Effector memory CD4-positive, alpha-beta T cell (primary cell): ENCODE measurements around the gene DGCR6L.
"Not testable (repeated sequence)": the region's sequence is repeated elsewhere in the genome, so short reads cannot be mapped to it uniquely, and the experiment has no call there.

Experiments used
- DNase-seq, 3 donors: peaks; one replicate each; pipeline ENCODE4 v3.0.0-alpha.2; 2020
- H3K27ac ChIP-seq: 2 replicates; pipeline ENCODE4 v1.7.0; 2013; ENCODE audit warnings: mild to moderate bottlenecking, low read length, moderate library complexity; ENCODE audit not compliant: insufficient read depth, poor library complexity, severe bottlenecking
- H3K27me3 ChIP-seq: replicated peaks from 2 replicates; pipeline ENCODE4 v1.7.0; 2013; ENCODE audit warnings: mild to moderate bottlenecking, low read length; ENCODE audit not compliant: insufficient read depth, control insufficient read depth, poor library complexity, severe bottlenecking
- H3K36me3 ChIP-seq: 2 replicates; pipeline ENCODE4 v1.7.0; 2013; ENCODE audit warnings: mild to moderate bottlenecking, low read length, moderate library complexity; ENCODE audit not compliant: control insufficient read depth, insufficient read depth
- H3K4me1 ChIP-seq: 2 replicates; pipeline ENCODE4 v1.7.0; 2013; ENCODE audit warnings: low read length, mild to moderate bottlenecking; ENCODE audit not compliant: control insufficient read depth, insufficient read depth, poor library complexity, severe bottlenecking
- H3K4me3 ChIP-seq: 2 replicates; pipeline ENCODE4 v1.7.0; 2013; ENCODE audit warnings: low read length, low read depth, mild to moderate bottlenecking; ENCODE audit not compliant: insufficient read depth, poor library complexity, severe bottlenecking
- H3K9me3 ChIP-seq: 2 replicates; pipeline ENCODE4 v1.7.0; 2013; ENCODE audit warnings: mild to moderate bottlenecking, low read length, moderate library complexity; ENCODE audit not compliant: control insufficient read depth

DGCR6L gene

DNA sequence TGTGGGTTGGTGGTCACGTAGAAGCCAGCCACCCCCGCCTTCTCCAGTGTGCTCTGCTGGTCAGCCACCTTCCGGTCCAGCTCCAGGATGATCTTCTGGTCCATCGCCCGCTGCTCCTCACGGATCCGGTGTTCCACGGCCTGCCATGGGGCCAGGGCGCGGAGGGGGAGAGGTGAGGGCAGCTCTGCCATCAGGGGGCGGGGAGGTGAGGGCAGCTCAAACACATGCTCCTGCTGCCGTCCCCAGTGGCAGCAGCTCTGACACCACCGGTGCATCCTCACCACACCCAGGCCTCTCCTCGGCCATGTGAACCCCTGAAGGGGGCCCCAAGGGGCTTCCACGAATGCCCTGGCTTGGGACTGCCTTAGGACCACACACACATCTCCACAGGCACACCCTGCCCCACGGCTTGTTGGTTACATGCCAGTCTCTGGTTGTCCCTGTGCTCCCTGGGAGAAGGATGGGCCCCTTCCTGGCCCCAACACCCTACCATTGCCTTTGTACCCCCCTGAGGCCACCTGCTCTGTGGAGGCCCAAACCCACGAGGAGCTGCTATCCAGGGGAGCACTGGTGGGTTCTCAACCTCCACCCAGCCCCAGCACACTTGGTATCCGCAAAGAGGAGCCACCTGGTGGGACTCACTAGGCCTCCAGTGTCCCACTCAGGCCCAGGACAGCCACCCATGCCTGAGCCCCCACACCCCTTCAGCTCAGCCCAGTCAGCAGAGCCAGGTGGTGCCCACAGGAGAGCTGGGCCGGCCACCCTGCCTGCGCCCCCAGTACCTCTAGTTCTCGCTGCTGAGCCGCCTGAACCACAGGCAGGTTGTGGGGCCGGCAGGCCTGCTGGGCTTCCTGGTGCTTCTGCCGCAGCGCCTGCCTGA is 4.3 kb downstream of the DGCR6L start:
- Histone ChIP-seq H3K4me1 (peaks cover 16% of the 10 kb centered on the region), H3K27ac (no peak overlapping the region), H3K27me3 (no peaks in the 10 kb centered on the region), H3K4me3 (no peak overlapping the region), H3K9me3 (no peaks in the 10 kb centered on the region), H3K36me3 (peaks cover 9% of the 10 kb centered on the region)
- no peak for DNase-seq

- H3K27me3 ChIP-seq, H3K9me3 ChIP-seq, H3K4me3 ChIP-seq, H3K36me3 ChIP-seq, H3K27ac ChIP-seq, DNase-seq: not testable (repeated sequence)
- H3K4me1 ChIP-seq, result peaks cover 12% of the 10 kb centered on the region
These were observed 5.0 kb downstream of the DGCR6L start for GRCh38 chr22:20314741-20315336.

DNA sequence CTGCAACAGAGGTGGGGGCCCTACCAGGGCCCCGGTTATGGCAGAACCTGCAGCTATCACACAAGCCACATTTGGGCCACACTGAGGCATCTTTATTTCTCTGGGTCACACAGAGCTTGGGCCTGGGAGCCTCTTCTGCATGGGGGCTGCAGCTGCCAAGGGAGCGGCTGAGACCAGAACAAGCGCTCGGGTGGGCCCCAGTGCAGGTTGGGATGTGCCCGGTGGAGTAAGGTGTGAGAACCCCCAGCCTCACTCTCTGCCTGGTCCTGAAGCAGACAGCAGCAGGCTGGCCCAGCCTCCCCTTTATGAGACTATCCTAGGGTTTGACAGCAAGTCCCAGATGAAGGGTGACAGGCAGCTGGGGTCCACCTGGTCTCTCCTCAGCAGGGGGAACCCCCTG is 5.7 kb downstream of the DGCR6L start:
- not testable (repeated sequence) for H3K36me3 ChIP-seq, H3K27ac ChIP-seq, H3K9me3 ChIP-seq, H3K4me3 ChIP-seq, H3K27me3 ChIP-seq, DNase-seq
- H3K4me1 ChIP-seq, result peaks cover 11% of the 10 kb centered on the region

DNA sequence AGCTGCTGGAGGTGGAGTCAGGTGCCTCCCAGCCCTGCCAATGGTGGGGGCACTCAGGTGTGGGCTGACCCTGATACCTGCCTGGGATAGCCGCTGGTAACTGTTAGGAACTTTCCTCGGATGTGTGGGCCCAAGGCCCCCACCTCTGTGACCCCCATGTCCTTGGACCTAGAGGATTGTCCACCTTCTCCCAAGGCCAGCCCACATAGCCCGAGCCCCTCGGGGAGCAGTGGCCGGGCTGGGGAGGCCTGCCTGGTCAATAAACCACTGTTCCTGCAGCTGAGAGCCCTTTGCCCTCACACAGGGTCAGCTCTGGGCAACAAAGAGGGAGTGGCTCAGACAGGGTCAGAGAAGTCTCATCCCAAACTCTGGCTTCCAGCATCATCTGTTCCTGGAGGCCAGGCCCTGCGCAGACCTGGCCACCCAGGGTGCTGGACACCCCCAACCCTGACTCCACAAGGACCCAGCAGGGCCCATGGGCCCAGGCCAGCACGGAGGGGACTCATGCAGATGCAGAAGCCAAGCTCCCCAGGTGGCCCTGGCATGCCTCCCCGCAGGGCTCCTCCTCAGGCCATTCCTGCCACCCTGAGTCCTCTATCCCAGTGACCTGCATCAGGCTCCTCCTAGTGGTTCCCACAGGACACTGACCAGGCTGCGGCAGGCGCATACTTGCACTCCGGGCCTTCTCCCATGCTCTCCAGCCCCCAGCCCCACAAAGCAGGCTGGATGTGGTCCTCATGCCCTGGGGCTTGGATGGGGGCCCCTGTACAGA is 6.4 kb downstream of the DGCR6L start:
- H3K4me1 ChIP-seq, DNase-seq, H3K27me3 ChIP-seq: not testable (repeated sequence)

GRCh38 chr22:20312396-20313191 is 7.3 kb downstream of the DGCR6L start:
- H3K36me3 ChIP-seq, result peaks cover 9% of the 10 kb centered on the region
- peaks cover 6% of the 10 kb centered on the region for H3K4me1 ChIP-seq
- H3K27me3 ChIP-seq, result no peaks in the 10 kb centered on the region
- no peak overlapping the region for H3K4me3 ChIP-seq
- no peak for DNase-seq
- H3K9me3 ChIP-seq, result no peaks in the 10 kb centered on the region
- no peak overlapping the region for H3K27ac ChIP-seq

More for the DNA sequence above, 6.4 kb downstream of the DGCR6L start:
- H3K9me3 ChIP-seq, H3K4me3 ChIP-seq, H3K36me3 ChIP-seq, H3K27ac ChIP-seq: not testable (repeated sequence)

DNA sequence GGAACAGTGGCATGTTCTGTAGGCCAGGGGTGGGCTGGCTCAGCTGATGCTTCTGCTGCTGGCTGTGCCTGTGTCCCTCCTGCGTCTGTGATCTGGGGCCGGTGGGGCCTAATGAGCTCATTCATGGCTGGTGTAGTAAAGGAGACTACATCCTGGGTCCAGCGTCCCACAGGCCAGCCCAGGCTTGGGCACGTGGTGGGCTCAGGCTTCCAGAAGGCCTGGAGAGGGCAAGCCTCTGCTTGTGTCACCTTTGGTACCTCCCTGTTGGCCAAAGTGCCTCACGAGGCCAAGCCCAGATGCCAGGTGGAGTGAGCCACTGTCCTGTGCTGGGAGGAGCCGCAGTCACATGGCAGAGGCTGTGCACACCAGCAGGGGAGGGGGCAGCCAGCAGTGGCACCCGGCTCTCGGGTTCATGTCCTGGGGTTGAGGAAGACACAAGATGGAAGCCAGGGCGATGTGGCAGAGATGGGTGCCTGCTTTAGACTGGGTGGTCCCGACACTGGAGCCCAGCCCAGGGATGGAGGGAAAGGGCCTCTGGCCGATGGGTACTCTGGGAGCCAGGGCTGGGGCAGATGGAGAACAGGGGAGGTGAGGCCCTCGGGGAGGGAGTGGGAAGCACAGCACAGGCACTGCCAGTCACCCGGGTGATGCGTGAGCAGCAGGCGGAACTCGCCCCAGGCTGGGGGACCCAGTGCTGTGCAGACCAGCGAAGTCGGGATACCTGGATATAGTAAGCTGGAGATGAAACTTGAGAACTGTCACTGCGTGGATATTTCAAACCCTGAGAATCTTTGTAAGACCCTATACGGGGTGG is 8.4 kb downstream of the DGCR6L start:
- not testable (repeated sequence) for H3K27me3 ChIP-seq, H3K4me3 ChIP-seq, H3K36me3 ChIP-seq, DNase-seq, H3K9me3 ChIP-seq, H3K27ac ChIP-seq, H3K4me1 ChIP-seq

- H3K4me1 ChIP-seq, result not testable (repeated sequence)
These were observed 9.1 kb downstream of the DGCR6L start for GRCh38 chr22:20310773-20311172.

DNA sequence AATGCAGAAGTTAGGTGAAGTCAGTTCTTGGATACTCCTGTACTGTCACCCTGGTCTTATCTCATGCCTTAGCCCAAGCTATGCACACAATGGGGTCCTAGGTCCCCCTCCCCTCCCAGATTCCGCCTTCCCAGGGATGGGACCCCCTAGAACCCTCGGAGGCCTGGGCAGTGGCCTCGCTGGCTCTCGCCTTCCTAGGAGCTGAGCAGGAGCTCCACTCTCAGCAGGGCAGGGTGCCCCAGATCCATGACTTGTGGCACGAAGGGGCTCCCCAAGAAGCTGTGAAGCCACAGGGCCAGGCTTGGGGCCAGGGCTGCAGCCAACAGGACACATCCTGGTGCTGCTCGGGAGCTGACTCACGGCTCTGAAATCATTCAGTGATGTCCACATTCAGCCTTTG is 9.7 kb downstream of the DGCR6L start:
- H3K27me3 ChIP-seq, H3K9me3 ChIP-seq, H3K27ac ChIP-seq, DNase-seq, H3K36me3 ChIP-seq, H3K4me1 ChIP-seq, H3K4me3 ChIP-seq: not testable (repeated sequence)

More at GRCh38 chr22:20310773-20311172, 9.1 kb downstream of the DGCR6L start:
- not testable (repeated sequence) for H3K27ac ChIP-seq, H3K4me3 ChIP-seq, H3K27me3 ChIP-seq, H3K36me3 ChIP-seq, DNase-seq, H3K9me3 ChIP-seq
